Activated CD4-positive, alpha-beta T cell treated with anti-CD3 and anti-CD28 coated beads, Interleukin-2, Interleukin-4, amounts not matched to agents 100 ng/mL and 50 ng/mL, durations not matched to agents 16 hours and 8 hours (primary cell): ENCODE measurements around the gene HSD11B1.

Experiments used
- DNase-seq: peaks from one replicate; pipeline ENCODE4 v3.0.0-alpha.2; 2020; ENCODE audit warnings: low spot score

HSD11B1 gene

GRCh38 chr1:209727286-209727685 is 22.6 kb downstream of the HSD11B1 start:
- DNase-seq, result no peak

GRCh38 chr1:209727785-209728184 is 23.1 kb downstream of the HSD11B1 start:
- no peak for DNase-seq

GRCh38 chr1:209728466-209728865 is 23.8 kb downstream of the HSD11B1 start:
- no peak for DNase-seq

- DNase-seq, result no peak
Measured at GRCh38 chr1:209729436-209729835, 24.8 kb downstream of the HSD11B1 start.

- no peak for DNase-seq
Measured at GRCh38 chr1:209732725-209733124, 28.1 kb downstream of the HSD11B1 start.

- DNase-seq, result no peak
Measured at GRCh38 chr1:209733409-209734192, 29.0 kb downstream of the HSD11B1 start.

GRCh38 chr1:209736490-209737117 is 32.0 kb downstream of the HSD11B1 start:
- DNase-seq, result no peak

- no peak for DNase-seq
Measured at GRCh38 chr1:209737118-209737505, 32.5 kb downstream of the HSD11B1 start.

- DNase-seq, result no peak
Measured at GRCh38 chr1:209738270-209738669, 33.6 kb downstream of the HSD11B1 start.

GRCh38 chr1:209741193-209741592 is 36.5 kb downstream of the HSD11B1 start:
- DNase-seq, result no peak

- DNase-seq, result no peak
Measured at GRCh38 chr1:209741889-209742288, 37.2 kb downstream of the HSD11B1 start.

GRCh38 chr1:209742409-209743144 is 37.9 kb downstream of the HSD11B1 start:
- no peak for DNase-seq

- DNase-seq, result no peak
Measured at GRCh38 chr1:209743145-209743482, 38.5 kb downstream of the HSD11B1 start.

- DNase-seq, result no peak
Measured at GRCh38 chr1:209746451-209747165, 42.0 kb downstream of the HSD11B1 start.

- peak; percentile 96 for DNase-seq
Measured at GRCh38 chr1:209747580-209748262, 43.1 kb downstream of the HSD11B1 start.

GRCh38 chr1:209748620-209749019 is 44.0 kb downstream of the HSD11B1 start:
- DNase-seq, result no peak

- DNase-seq, result peak; percentile 58
Measured at GRCh38 chr1:209749205-209749604, 44.6 kb downstream of the HSD11B1 start.

GRCh38 chr1:209749670-209750323 is 45.2 kb downstream of the HSD11B1 start:
- DNase-seq, result no peak

GRCh38 chr1:209751627-209752231 is 47.1 kb downstream of the HSD11B1 start:
- DNase-seq, result peak; percentile 94

- no peak for DNase-seq
Measured at GRCh38 chr1:209752890-209753289, 48.2 kb downstream of the HSD11B1 start.

- no peak for DNase-seq
Measured at GRCh38 chr1:209755256-209755655, 50.6 kb downstream of the HSD11B1 start.
